HuH-7.5 (cell line): ENCODE measurements around the gene ANKRD33.
A peak's percentile ranks its signal among the peaks of the same experiment; 100 is the strongest.

Experiments
- DNase-seq: peaks from one replicate; pipeline ENCODE4 v3.0.0; 2011; ENCODE audit warnings: low spot score

The ANKRD33 gene

DNA sequence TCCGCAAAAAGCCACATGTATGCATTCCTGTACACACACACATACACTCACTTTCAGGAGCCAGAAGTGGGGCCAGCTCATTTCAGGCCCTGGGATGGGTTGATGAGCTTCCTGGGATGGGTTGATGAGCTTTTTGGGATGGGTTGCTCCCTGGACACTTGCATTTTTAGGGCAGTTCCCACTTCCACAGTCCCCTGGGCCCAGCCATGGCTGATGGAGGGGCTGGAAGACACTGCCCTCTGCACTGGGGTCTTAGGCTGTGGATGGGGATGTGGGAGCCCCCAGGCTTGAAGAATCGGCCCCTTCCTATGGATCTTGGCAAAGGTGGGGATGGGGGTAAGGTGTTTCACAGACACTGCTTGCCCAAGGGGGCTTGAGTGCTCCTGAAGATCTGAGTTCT, 32.1 kb downstream of the ANKRD33 start:
- DNase-seq = no peak

- DNase-seq = no peak
Observed at GRCh38 chr12:51921017-51921725, 33.3 kb downstream of the ANKRD33 start.

DNA sequence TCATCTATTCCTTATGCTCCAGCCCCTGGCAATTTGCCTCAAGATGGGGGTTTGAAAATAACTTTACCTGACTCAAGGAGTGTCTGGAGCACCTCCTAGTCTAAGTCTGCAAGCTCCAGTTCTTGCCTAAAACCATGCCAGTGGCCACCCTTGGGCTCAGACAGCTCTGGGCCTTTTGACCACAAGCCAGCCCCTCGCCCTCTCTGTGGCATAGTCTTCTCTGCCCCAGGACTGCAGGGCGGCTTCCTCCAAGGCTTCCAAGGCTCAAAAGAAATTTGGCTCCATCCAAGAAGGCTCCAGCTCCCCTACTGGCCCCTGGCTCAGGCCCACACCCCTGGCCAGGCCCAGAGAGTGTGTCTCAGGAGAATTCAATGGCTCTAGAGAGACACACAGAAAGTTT, 34.2 kb downstream of the ANKRD33 start:
- DNase-seq = no peak

GRCh38 chr12:51922762-51923505, 35.0 kb downstream of the ANKRD33 start:
- DNase-seq = no peak

- peak; percentile 51 for DNase-seq
Observed at GRCh38 chr12:51923506-51924365, 35.8 kb downstream of the ANKRD33 start.

DNA sequence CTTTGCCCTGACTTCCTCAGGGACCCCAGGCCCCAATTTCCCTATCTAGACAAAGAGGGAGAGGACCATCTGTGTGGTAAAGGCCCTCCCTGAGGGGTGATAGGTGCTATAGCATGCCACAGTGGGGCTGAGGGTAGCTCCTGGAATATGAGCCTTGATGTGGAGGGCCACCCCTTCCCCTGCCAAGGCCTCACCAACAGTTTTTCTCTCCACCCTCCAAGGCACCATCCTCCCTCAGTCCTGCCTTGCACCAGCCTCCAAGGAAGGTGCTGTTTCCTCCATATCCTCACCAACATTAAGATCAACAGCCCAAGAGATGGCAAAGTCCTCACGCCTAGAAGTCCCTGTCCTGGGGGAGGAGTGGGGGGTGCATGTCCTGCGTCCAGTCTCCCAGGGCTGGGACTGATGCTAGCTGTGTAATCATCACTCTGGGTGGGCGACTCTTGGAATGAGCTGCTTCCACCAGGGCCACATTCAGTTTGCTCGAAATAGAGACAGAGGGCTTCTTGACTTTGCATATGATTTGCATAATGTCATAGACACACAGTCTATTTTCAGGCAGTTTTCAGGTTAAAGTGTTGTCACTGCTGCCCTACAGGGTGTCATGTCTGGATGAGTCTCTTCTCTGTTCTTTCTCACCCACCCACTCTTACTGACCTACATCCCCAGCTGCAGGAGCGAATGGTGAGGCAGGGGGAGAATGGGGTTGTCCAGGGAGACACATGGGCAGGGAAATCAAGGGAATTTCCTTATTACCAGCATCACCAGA, 36.8 kb downstream of the ANKRD33 start:
- no peak for DNase-seq

- no peak for DNase-seq
Observed at GRCh38 chr12:51925346-51926063, 37.6 kb downstream of the ANKRD33 start.

GRCh38 chr12:51926064-51926632, 38.2 kb downstream of the ANKRD33 start:
- DNase-seq = no peak

GRCh38 chr12:51926718-51927117, 38.8 kb downstream of the ANKRD33 start:
- DNase-seq = peak; percentile 58

DNA sequence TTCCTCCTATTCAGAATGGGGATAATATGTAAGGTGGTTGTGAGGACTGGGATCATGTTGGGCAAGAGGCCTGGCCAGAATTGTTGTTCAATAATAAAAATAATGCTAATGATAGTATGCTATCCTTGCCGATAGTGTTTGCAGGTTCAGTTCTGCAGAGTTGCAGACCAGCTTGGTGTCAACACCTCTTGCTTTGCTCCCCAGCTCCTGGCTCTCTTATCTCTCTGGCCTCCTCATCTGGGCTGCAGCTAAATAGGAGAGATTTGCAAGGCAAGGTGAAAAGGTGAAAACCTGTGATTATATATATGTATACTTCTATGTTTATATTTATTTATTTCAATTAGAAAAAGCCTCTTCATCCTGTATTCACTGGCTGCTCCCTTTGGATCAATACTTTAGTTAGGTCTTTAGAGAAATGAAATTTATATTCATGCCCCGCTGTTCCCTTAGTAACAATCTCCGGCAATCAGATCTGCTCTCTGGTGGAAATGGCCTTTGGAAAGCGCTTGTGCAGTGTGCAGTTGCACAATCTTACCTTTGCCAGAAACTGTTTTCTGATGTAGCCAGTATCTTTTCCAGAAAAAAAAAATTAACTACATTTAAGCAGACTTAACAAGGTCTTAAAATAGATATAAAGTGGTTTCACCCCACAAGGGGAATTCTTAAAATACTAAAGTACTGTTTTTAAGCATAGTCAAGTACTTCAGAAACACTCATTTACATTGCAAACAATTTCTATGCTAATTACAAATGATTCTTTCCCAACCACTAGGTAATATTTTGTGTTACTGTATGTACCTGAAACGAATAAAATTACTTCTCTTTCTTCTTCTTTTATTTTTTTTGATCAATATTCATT, 44.5 kb downstream of the ANKRD33 start:
- DNase-seq = peak; percentile 64

DNA sequence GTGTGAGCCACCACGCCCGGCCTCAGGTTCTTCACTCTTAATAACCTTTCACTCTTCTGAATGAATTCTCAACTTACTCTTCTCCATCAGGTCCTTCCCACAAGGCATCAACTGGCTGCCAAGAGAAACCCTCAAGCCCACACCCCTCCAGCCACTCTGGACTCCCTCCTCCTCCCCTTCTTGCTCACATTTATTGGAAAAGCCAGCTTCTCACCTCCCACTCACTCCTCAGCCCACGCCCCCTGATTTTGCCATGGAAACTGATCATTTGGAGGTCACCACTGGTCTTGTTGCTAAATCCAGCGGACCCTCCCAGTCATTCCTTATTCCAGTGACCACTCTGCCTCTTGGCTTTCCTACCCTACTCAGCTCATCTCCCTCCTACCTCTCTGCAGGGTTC, 46.2 kb downstream of the ANKRD33 start:
- no peak for DNase-seq

DNA sequence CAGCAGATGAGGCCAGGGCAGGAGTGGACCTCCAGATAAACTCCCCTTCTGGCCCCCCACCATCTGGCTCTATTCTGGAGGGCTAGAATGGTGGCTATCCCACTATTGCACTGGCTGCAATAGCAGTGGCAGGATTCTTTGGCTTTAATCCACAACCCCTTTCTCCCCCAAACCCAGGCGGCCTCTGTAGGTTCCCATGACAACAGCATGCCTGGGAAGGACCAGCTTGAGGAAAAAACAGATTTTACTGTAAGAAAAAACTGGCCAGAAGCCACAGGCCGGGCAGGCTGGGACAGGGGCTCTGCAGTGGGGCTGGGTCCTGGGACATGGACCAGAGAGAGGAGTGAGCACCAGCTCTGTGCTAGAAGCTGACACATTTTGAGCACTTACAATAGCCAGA, 50.0 kb downstream of the ANKRD33 start:
- DNase-seq = no peak

DNA sequence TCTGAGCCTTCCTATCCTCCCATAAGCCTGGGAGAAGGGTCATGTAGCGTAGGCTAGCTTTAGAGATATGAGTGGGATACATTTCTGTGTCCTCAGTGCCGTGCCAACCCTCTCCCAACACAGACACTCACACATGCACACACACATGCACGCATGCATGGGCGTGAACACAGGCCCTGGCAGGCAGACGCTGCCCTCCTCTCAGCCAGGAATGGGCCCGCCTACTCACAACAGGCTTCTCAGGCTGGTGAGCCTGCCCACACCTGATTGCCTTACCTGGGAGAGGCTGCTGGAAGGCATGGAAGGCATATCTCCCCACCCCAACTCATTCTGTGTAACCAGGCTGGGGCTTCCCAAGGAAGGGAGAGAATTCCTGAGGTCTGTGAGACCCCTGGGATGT, 50.8 kb downstream of the ANKRD33 start:
- no peak for DNase-seq

GRCh38 chr12:51941011-51941581, 53.2 kb downstream of the ANKRD33 start:
- no peak for DNase-seq
